Activated CD4-positive, alpha-beta T cell treated with anti-CD3 and anti-CD28 coated beads for 36 hours (primary cell): ENCODE data around the gene OAS2. TPM values are rescaled to one million over a fixed set of nuclear protein-coding genes. Genes with fewer than 3 reads are reported as not detected.

ENCODE experiments used
- ATAC-seq: fragments of 200-7000 bp; cut with Tn5 transposase; one replicate; pipeline ENCODE4 v1.10.0; 2021; ENCODE audit warnings: mild to moderate bottlenecking, moderate library complexity
- CTCF ChIA-PET: fragments of 350-600 bp; sonication (Branson Sonifier 250); formaldehyde crosslinking; loops from one replicate; lab custom pipeline; 2021; ENCODE audit warnings: antibody characterized with exemption; lab: Charles Lee
- POLR2A ChIA-PET: fragments of 350-600 bp; sonication (Branson Sonifier 250); formaldehyde crosslinking; loops from one replicate; lab custom pipeline; 2021; ENCODE audit warnings: antibody characterized with exemption, inconsistent platforms; lab: Charles Lee
- DNase-seq: peaks from one replicate; pipeline ENCODE4 v3.0.0-alpha.2; 2020
- H3K27ac Mint-ChIP-seq: one replicate; pipeline ENCODE4 v1.8.0; 2021; ENCODE audit warnings: mixed read lengths
- H3K27me3 Mint-ChIP-seq: one replicate; pipeline ENCODE4 v1.8.0; 2021; ENCODE audit warnings: mixed read lengths
- H3K36me3 Mint-ChIP-seq: one replicate; pipeline ENCODE4 v1.8.0; 2021; ENCODE audit warnings: low read depth, mixed read lengths
- H3K4me1 Mint-ChIP-seq: one replicate; pipeline ENCODE4 v1.8.0; 2021; ENCODE audit warnings: mixed read lengths
- H3K4me3 Mint-ChIP-seq: one replicate; pipeline ENCODE4 v1.8.0; 2021; ENCODE audit warnings: mild to moderate bottlenecking, moderate library complexity, mixed read lengths
- H3K9me3 Mint-ChIP-seq: one replicate; pipeline ENCODE4 v1.8.0; 2021; ENCODE audit warnings: low read depth, mixed read lengths
- intact Hi-C, 2 experiments: fragments of 100-400 bp; cut with DNase I in 1 of 2; cut with micrococcal nuclease in 1 of 2; formaldehyde crosslinking; loops; one replicate each; pipeline versions ENCODE4 v1.14.2 to v1.15.1; 2022 to 2024; cut with DNase I, micrococcal nuclease
- total RNA-seq, 2 experiments: library from RNA; stranded (reverse); gene quantifications; one replicate each; pipeline ENCODE4 v1.2.3, GENCODE V29; 2021

OAS2 gene
- total RNA-seq, 2 experiments from 2014 or later, result 148 to 278 TPM

DNA sequence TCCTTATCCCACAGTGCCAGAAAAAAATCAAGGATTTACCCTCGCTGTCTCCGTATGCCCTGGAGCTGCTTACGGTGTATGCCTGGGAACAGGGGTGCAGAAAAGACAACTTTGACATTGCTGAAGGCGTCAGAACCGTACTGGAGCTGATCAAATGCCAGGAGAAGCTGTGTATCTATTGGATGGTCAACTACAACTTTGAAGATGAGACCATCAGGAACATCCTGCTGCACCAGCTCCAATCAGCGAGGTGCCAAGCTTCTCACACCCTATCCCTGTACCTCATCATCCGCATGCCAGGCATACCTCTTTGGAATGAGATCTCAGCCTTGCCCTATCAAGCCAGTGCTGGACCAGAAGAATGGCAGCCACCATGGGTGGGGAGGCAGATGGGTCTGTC is 19.2 kb downstream of the OAS2 start:
- intact Hi-C loops, result loop anchor here in 1 of 2 experiments (10.0 kb wide), 1 partner anchor 97 kb away; no protein-coding TSS in a partner anchor
- H3K36me3 Mint-ChIP-seq, result peaks cover 84% of the 10 kb centered on the region
- POLR2A ChIA-PET, result no interaction called here
- no peaks in the 10 kb centered on the region for H3K27me3 Mint-ChIP-seq
- peaks cover 4% of the 10 kb centered on the region for H3K9me3 Mint-ChIP-seq
- no peak overlapping the region for H3K27ac Mint-ChIP-seq
- CTCF ChIA-PET, result interaction anchor here (0.6 to 1.2 kb wide), 2 partner anchors 66 to 1986 kb away, joined by 3 to 4 read pairs; no protein-coding TSS in a partner anchor
- peaks cover 6% of the 10 kb centered on the region for H3K4me1 Mint-ChIP-seq
- ATAC-seq (no peak), DNase-seq (no peak)
- no peak overlapping the region for H3K4me3 Mint-ChIP-seq

DNA sequence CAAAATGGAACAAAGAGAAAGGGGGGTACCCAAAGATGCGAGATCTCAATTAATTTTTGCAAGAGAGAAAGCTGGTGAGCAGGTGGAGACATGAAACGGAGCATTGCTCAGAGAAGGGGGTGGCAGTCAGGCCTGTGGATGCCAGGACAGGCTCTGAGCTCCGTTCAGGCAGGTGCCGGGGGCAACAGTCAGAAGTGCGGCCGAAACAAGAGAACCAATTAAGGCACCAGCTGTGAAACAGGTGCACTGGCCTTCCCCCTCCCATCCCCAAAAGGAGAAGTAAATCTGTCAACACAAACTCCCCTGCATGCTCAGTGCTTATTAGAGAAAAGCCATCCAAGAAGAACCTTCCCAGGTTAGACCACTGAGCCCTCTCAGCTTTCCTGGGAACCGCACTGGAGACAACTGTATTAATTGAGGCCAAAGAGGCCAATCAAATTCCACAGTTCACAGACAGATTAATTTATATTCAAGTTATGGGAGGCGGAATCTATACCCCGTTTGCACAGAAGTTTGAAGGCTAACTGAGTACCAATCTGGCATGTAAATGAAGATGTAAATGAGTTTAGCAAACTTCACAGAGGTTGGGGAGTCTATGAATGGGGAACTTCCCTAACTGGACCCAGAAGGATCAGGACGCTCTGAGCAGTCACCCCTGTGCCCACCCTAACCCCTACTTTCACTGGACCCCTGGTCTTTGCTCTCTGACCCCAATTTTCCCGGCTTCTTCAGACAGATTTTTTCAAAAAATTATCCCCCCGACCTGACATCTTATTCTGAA is 20.9 kb downstream of the OAS2 start:
- Mint-ChIP-seq H3K4me1 (no peaks in the 10 kb centered on the region), H3K9me3 (peaks cover 3% of the 10 kb centered on the region), H3K4me3 (no peak overlapping the region), H3K27me3 (no peaks in the 10 kb centered on the region), H3K36me3 (peaks cover 85% of the 10 kb centered on the region), H3K27ac (peak overlapping the region; percentile 56)
- no peak for ATAC-seq
- CTCF ChIA-PET, result interaction anchor here (0.6 to 1.2 kb wide), 2 partner anchors 68 to 137 kb away, joined by 3 to 4 read pairs; no protein-coding TSS in a partner anchor
- POLR2A ChIA-PET, result no interaction called here
- DNase-seq, result no peak
- intact Hi-C loops, result loop anchor here in 1 of 2 experiments (10.0 kb wide), 1 partner anchor 96 kb away; no protein-coding TSS in a partner anchor

DNA sequence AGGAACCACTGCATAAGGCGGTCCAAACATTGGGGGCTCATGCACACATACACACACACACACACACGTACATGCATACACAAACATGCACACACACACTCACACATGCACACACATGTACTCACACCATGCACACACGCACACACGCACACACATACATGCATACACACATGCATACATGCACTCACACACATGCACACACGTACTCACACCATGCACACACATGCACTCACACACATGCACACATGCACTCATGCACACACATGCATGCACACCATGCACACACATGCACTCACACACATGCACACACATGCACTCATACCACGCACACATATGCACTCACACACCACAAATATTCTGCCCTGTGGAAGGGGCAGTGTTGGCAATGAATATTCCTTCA is 22.1 kb downstream of the OAS2 start:
- Mint-ChIP-seq H3K36me3 (peaks cover 82% of the 10 kb centered on the region), H3K9me3 (peaks cover 3% of the 10 kb centered on the region), H3K4me1 (no peaks in the 10 kb centered on the region), H3K27ac (no peak overlapping the region), H3K27me3 (no peaks in the 10 kb centered on the region), H3K4me3 (no peak overlapping the region)
- ATAC-seq (no peak), DNase-seq (no peak)
- ChIA-PET CTCF (interaction anchor here (5.2 kb wide), 1 partner anchor 8 kb away, joined by 44 read pairs; no protein-coding TSS in a partner anchor), POLR2A (no interaction called here)
- intact Hi-C loops, result no loop called here

DNA sequence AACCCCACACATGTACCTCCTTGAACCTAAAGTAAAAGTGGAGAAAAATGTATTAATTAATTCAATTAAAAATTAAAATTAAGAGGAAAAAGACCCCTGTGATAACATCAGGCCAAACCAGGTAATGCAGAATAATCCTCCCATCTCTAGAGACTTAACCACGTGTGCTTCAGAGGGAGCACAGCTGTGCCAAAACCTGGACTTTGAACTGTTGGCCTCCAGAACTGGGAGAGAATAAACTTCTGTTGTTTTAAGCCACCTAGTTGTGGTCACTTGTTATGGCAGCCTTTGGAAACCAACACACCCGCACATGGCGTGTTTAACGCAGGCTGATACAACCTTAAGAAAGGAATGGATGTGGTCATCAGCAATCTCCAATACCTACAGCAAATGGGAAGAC is 23.8 kb downstream of the OAS2 start:
- Mint-ChIP-seq H3K27ac (peak overlapping the region; percentile 10), H3K4me3 (no peak overlapping the region), H3K36me3 (peaks cover 80% of the 10 kb centered on the region), H3K27me3 (no peaks in the 10 kb centered on the region), H3K9me3 (peaks cover 3% of the 10 kb centered on the region), H3K4me1 (no peaks in the 10 kb centered on the region)
- no peak for DNase-seq
- ChIA-PET POLR2A (no interaction called here), CTCF (interaction anchor here (5.2 kb wide), 1 partner anchor 10 kb away, joined by 44 read pairs; no protein-coding TSS in a partner anchor)
- peak; percentile 12 for ATAC-seq
- intact Hi-C loops, result no loop called here

DNA sequence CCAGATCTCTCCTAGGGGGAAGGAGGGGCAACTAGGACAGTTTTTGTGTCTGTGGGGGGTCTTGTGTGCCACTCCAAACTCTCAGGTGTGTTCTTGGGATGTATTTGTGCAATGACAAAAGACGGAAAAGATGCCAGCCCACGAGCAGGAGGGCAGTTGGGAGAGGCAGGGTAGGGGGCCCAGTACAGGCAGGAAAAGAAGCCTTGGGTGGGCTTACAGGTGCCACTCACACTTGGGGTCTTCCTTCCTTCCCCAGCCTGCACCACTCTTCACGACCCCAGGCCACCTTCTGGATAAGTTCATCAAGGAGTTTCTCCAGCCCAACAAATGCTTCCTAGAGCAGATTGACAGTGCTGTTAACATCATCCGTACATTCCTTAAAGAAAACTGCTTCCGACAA is 24.4 kb downstream of the OAS2 start:
- Mint-ChIP-seq H3K27me3 (no peaks in the 10 kb centered on the region), H3K9me3 (peaks cover 1% of the 10 kb centered on the region), H3K4me1 (no peaks in the 10 kb centered on the region), H3K36me3 (peaks cover 79% of the 10 kb centered on the region), H3K4me3 (no peak overlapping the region), H3K27ac (peak overlapping the region; percentile 10)
- no peak for DNase-seq
- intact Hi-C loops, result no loop called here
- ATAC-seq, result no peak
- ChIA-PET POLR2A (no interaction called here), CTCF (interaction anchor here (5.2 kb wide), 1 partner anchor 11 kb away, joined by 44 read pairs; no protein-coding TSS in a partner anchor)

DNA sequence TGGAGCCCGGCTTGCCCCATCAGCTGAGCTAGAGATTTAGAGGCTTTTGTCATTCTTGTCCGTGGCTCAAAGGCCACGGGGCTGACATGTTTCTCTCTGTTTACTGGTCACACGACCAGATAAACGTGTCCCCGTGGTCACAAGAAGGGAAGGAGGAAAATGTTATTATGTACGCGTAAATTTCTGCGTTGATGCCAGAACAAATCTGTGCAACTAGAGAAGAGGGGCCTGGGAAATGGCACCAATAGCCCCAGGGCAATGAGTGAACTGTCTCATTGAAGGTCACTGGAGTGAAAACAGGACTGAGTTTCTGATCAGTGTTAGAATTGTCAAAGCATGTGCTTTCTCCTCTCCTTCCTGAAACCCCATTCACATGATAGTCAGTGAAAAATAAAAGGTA is 25.3 kb downstream of the OAS2 start:
- CTCF ChIA-PET, result interaction anchor here (0.6 to 5.2 kb wide), 4 partner anchors 11 to 135 kb away, joined by 3 to 44 read pairs (median 4); no protein-coding TSS in a partner anchor

DNA sequence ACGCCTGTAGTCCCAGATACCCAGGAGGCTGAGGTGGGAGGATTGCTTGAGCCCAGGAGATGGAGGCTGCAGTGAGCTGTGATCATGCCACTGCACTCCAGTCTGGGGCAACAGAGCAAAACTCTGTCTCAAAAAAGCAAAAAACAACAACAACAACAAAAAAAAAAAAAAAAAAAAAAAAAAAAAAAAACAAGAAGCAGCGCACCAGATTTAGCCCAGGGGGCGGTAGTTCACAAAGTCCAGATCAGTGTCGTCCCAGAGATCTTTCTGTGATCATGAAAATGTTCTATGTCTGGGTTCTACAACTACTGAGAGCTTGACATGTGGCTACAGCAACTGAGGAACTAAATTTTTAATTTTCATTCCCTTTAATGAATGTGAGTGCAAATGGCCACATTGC is 27.4 kb downstream of the OAS2 start:
- Mint-ChIP-seq H3K4me1 (no peaks in the 10 kb centered on the region), H3K36me3 (peaks cover 79% of the 10 kb centered on the region), H3K9me3 (peaks cover 11% of the 10 kb centered on the region), H3K27me3 (no peaks in the 10 kb centered on the region), H3K27ac (no peak overlapping the region), H3K4me3 (no peak overlapping the region)
- ChIA-PET POLR2A (interaction anchor here (0.6 kb wide), 1 partner anchor 89 kb away, joined by 4 read pairs; no protein-coding TSS in a partner anchor), CTCF (interaction anchor here (0.6 to 3.4 kb wide), 3 partner anchors 13 to 375 kb away, joined by 3 to 28 read pairs (median 5); no protein-coding TSS in a partner anchor)
- intact Hi-C loops, result no loop called here
- DNase-seq, result no peak
- ATAC-seq, result no peak

More for the DNA sequence above, 25.3 kb downstream of the OAS2 start:
- Mint-ChIP-seq H3K4me1 (no peaks in the 10 kb centered on the region), H3K36me3 (peaks cover 79% of the 10 kb centered on the region), H3K4me3 (no peak overlapping the region), H3K27me3 (no peaks in the 10 kb centered on the region), H3K27ac (no peak overlapping the region), H3K9me3 (no peaks in the 10 kb centered on the region)
- intact Hi-C loops, result no loop called here
- POLR2A ChIA-PET, result no interaction called here
- DNase-seq (no peak), ATAC-seq (no peak)

DNA sequence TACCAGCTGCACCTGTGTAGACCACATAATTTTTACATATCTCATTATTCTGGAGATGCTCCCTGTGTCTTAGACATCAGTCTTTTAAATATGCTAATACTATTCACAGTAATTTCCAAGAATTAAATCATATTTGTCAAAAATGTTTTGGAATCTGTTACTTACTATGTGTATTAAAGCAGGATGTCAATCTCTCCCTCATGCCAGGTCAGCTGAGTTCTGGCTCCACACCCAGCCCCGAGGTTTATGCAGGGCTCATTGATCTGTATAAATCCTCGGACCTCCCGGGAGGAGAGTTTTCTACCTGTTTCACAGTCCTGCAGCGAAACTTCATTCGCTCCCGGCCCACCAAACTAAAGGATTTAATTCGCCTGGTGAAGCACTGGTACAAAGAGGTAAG is 27.9 kb downstream of the OAS2 start:
- no peak for DNase-seq
- ChIA-PET POLR2A (interaction anchor here (0.6 kb wide), 1 partner anchor 89 kb away, joined by 4 read pairs; no protein-coding TSS in a partner anchor), CTCF (interaction anchor here (0.6 to 3.4 kb wide), 4 partner anchors 14 to 374 kb away, joined by 3 to 28 read pairs (median 4); no protein-coding TSS in a partner anchor)
- ATAC-seq, result no peak
- H3K4me3 Mint-ChIP-seq, result no peak overlapping the region
- no peak overlapping the region for H3K27ac Mint-ChIP-seq
- H3K4me1 Mint-ChIP-seq, result no peaks in the 10 kb centered on the region
- H3K9me3 Mint-ChIP-seq, result peaks cover 13% of the 10 kb centered on the region
- H3K27me3 Mint-ChIP-seq, result no peaks in the 10 kb centered on the region
- intact Hi-C loops, result no loop called here
- H3K36me3 Mint-ChIP-seq, result peaks cover 81% of the 10 kb centered on the region

DNA sequence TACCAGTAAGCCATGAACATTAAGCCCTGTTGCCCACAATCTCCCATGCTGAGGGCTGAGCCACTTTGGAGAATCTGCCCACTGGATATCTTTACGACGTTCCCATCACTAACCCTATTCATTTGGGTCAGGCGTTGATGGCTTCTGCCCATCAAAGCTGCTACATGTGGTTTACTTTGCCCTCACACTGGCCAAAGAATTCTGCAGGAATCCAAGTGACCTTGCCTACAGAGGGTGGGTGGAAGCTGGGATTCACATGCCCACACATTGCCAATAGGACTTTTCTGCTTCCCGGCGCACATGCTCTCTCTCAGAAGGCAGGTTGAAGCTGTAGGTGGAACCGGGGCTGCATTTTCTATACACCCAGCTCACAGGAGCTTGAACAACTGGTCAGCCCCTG is 28.3 kb downstream of the OAS2 start:
- ChIA-PET POLR2A (no interaction called here), CTCF (interaction anchor here (1.1 to 3.4 kb wide), 3 partner anchors 14 to 168 kb away, joined by 3 to 28 read pairs (median 5); no protein-coding TSS in a partner anchor)
- DNase-seq (no peak), ATAC-seq (no peak)
- H3K36me3 Mint-ChIP-seq, result peaks cover 82% of the 10 kb centered on the region
- intact Hi-C loops, result no loop called here
- H3K4me1 Mint-ChIP-seq, result no peaks in the 10 kb centered on the region
- no peak overlapping the region for H3K4me3 Mint-ChIP-seq
- peaks cover 14% of the 10 kb centered on the region for H3K9me3 Mint-ChIP-seq
- no peak overlapping the region for H3K27ac Mint-ChIP-seq
- H3K27me3 Mint-ChIP-seq, result no peaks in the 10 kb centered on the region

DNA sequence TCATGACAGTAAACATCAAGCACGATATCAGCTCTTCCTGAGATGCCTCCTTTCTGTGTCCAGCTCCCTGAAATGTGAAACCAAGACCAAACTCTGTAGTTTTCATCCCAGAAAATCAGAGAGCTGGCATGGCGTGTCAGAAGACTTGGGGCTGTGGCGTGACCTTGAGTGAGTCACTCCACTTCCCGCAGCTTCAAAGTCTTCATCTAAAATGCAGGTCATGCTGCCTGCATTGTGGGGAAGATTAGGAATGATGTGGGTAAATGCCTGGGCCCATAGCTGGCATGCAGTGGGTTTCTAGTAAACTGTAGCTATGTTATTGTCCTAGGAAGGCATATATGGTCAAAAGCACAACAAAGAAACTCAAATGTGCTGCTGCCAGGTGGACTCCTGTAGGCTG is 28.8 kb downstream of the OAS2 start:
- CTCF ChIA-PET, result interaction anchor here (1.1 to 3.4 kb wide), 4 partner anchors 15 to 167 kb away, joined by 3 to 28 read pairs (median 4); no protein-coding TSS in a partner anchor
- ATAC-seq (no peak), DNase-seq (no peak)
- Mint-ChIP-seq H3K27me3 (no peaks in the 10 kb centered on the region), H3K9me3 (peaks cover 17% of the 10 kb centered on the region), H3K4me3 (no peak overlapping the region), H3K27ac (no peak overlapping the region), H3K4me1 (no peaks in the 10 kb centered on the region), H3K36me3 (peaks cover 87% of the 10 kb centered on the region)
- intact Hi-C loops, result no loop called here
- POLR2A ChIA-PET, result no interaction called here

DNA sequence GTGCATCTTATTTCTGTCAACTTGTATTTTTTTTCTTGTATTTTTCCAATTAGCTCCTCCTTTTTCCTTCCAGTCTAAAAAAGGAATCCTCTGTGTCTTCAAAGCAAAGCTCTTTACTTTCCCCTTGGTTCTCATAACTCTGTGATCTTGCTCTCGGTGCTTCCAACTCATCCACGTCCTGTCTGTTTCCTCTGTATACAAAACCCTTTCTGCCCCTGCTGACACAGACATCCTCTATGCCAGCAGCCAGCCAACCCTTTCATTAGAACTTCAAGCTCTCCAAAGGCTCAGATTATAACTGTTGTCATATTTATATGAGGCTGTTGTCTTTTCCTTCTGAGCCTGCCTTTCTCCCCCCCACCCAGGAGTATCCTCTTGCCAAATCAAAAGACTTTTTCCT is 32.4 kb downstream of the OAS2 start:
- no peak for DNase-seq
- no peaks in the 10 kb centered on the region for H3K4me1 Mint-ChIP-seq
- H3K27me3 Mint-ChIP-seq, result no peaks in the 10 kb centered on the region
- no peak overlapping the region for H3K27ac Mint-ChIP-seq
- ATAC-seq, result no peak
- no peak overlapping the region for H3K4me3 Mint-ChIP-seq
- CTCF ChIA-PET, result interaction anchor here (0.6 to 0.8 kb wide), 3 partner anchors 18 to 65 kb away, joined by 3 to 8 read pairs (median 4); no protein-coding TSS in a partner anchor
- POLR2A ChIA-PET, result no interaction called here
- intact Hi-C loops, result no loop called here
- peaks cover 17% of the 10 kb centered on the region for H3K9me3 Mint-ChIP-seq
- H3K36me3 Mint-ChIP-seq, result peaks cover 64% of the 10 kb centered on the region
